HepG2 (cell line): Measurements from ENCODE around the gene CLIC1. TPM values are rescaled to one million over a fixed set of nuclear protein-coding genes. Genes with fewer than 3 reads are reported as not detected.

Experiments
- CREB1 ChIP-seq, 2 experiments: fragments of 450-650 bp in 1 of 2; IDR thresholded peaks; 2 replicates each; pipeline ENCODE4 v1.6.1; 2016 to 2017; ENCODE audit warnings: control low read depth in 1 of 2, mild to moderate bottlenecking in 1 of 2, missing compliant biosample characterization in 1 of 2, missing genetic modification characterization in 1 of 2
- ESRRA ChIP-seq: sonication (generic); formaldehyde crosslinking; IDR thresholded peaks from 2 replicates; pipeline ENCODE4 v1.5.1; 2020; ENCODE audit warnings: mild to moderate bottlenecking, low read depth, missing genetic modification reagents
- ISL2 ChIP-seq: sonication (generic); formaldehyde crosslinking; IDR thresholded peaks from 2 replicates; pipeline ENCODE4 v1.5.0; 2020; ENCODE audit warnings: missing genetic modification reagents
- JUN ChIP-seq: sonication (generic); formaldehyde crosslinking; IDR thresholded peaks from 2 replicates; pipeline ENCODE4 v1.4.0; 2020; ENCODE audit warnings: mild to moderate bottlenecking, missing genetic modification reagents
- PCBP1 ChIP-seq: fragments of 200-400 bp; formaldehyde crosslinking; IDR thresholded peaks from 2 replicates; pipeline ENCODE4 v1.6.1; 2017; ENCODE audit warnings: mild to moderate bottlenecking, low read depth, low read length, borderline replicate concordance
- PHB2 ChIP-seq: fragments of 450-650 bp; IDR thresholded peaks from 2 replicates; pipeline ENCODE4 v1.6.1; 2018; ENCODE audit not compliant: partially characterized antibody
- PRMT3 ChIP-seq: sonication (generic); formaldehyde crosslinking; IDR thresholded peaks from 2 replicates; pipeline ENCODE4 v1.8.1; 2022; ENCODE audit warnings: low read depth, mild to moderate bottlenecking, moderate library complexity, missing genetic modification reagents, borderline replicate concordance
- SP5 ChIP-seq: IDR thresholded peaks from 2 replicates; pipeline ENCODE4 v1.6.1; 2016; ENCODE audit warnings: low read depth, borderline replicate concordance
- TBX2 ChIP-seq: sonication (generic); formaldehyde crosslinking; IDR thresholded peaks from 2 replicates; pipeline ENCODE4 v1.5.0; 2020; ENCODE audit warnings: missing genetic modification reagents, mild to moderate bottlenecking, borderline replicate concordance
- TGIF2 ChIP-seq: IDR thresholded peaks from 2 replicates; pipeline ENCODE4 v1.6.1; 2016; ENCODE audit warnings: control low read depth, missing compliant biosample characterization
- ZFP36L1 ChIP-seq: sonication (generic); formaldehyde crosslinking; IDR thresholded peaks from 2 replicates; pipeline ENCODE4 v1.8.0; 2022; ENCODE audit warnings: mild to moderate bottlenecking, missing genetic modification reagents, moderate library complexity
- ZNF160 ChIP-seq: sonication (generic); formaldehyde crosslinking; IDR thresholded peaks from 2 replicates; pipeline ENCODE4 v1.8.0; 2022; ENCODE audit warnings: mild to moderate bottlenecking, inconsistent platforms, missing genetic modification reagents
- ZNF33A ChIP-seq: sonication (generic); formaldehyde crosslinking; IDR thresholded peaks from 2 replicates; pipeline ENCODE4 v1.5.1; 2020; ENCODE audit warnings: missing genetic modification reagents, mild to moderate bottlenecking, moderate library complexity, borderline replicate concordance
- ZNF431 ChIP-seq: sonication (generic); formaldehyde crosslinking; IDR thresholded peaks from 2 replicates; pipeline ENCODE4 v1.9.0; 2022; ENCODE audit warnings: missing genetic modification reagents, low read depth, mild to moderate bottlenecking, borderline replicate concordance
- ZNF501 ChIP-seq: sonication (generic); formaldehyde crosslinking; IDR thresholded peaks from 2 replicates; pipeline ENCODE4 v1.5.1; 2020; ENCODE audit warnings: mild to moderate bottlenecking, moderate library complexity, missing genetic modification reagents
- ZNF556 ChIP-seq: sonication (generic); formaldehyde crosslinking; IDR thresholded peaks from 2 replicates; pipeline ENCODE4 v1.4.0; 2020; ENCODE audit warnings: mild to moderate bottlenecking, missing genetic modification reagents, borderline replicate concordance
- ZNF605 ChIP-seq: sonication (generic); formaldehyde crosslinking; IDR thresholded peaks from 2 replicates; pipeline ENCODE4 v1.8.0; 2022; ENCODE audit warnings: mild to moderate bottlenecking, missing genetic modification reagents
- ZNF644 ChIP-seq: IDR thresholded peaks from 2 replicates; pipeline ENCODE4 v1.6.1; 2016; ENCODE audit warnings: low read depth
- polyA plus RNA-seq, 8 experiments: library from polyadenylated mRNA; depleted of rRNA in 3 of 8; stranded (reverse) in 7 of 8; unstranded in 1 of 8; fragments of >200 nt; fragmentation: Illumina TruSeq in 4 of 8; extraction: Trizol in 4 of 8; gene quantifications; 2 replicates each; pipeline versions ENCODE4 v1.2.1 to v1.2.3, GENCODE V29; 2011 to 2016; ENCODE audit warnings: low read depth in 4 of 8, missing spikeins in 1 of 8, mixed read lengths in 1 of 8; ENCODE audit not compliant: insufficient read depth in 1 of 8
- total RNA-seq, 5 experiments: library from RNA; depleted of rRNA; stranded (reverse); fragments of >200 nt; fragmentation: Illumina TruSeq; extraction: Trizol; gene quantifications; 2 replicates each; pipeline ENCODE4 v1.2.3, GENCODE V29; 2016; ENCODE audit warnings: low read depth in 1 of 5
- TF ChIP-seq, protein P1 (sequence below): sonication (generic); formaldehyde crosslinking; IDR thresholded peaks from 2 replicates; pipeline ENCODE4 v1.4.0; 2020; ENCODE audit warnings: missing genetic modification reagents
- TF ChIP-seq, protein P2 (sequence below): sonication (generic); formaldehyde crosslinking; IDR thresholded peaks from 2 replicates; pipeline ENCODE4 v1.4.0; 2020; ENCODE audit warnings: missing genetic modification reagents
- TF ChIP-seq, protein P3 (sequence below): sonication (generic); formaldehyde crosslinking; IDR thresholded peaks from 2 replicates; pipeline ENCODE4 v1.9.0; 2021; ENCODE audit warnings: missing genetic modification reagents, mild to moderate bottlenecking, borderline replicate concordance
- TF ChIP-seq, protein P4 (sequence below): sonication (generic); formaldehyde crosslinking; IDR thresholded peaks from 2 replicates; pipeline ENCODE4 v1.4.0; 2020; ENCODE audit warnings: mild to moderate bottlenecking, missing genetic modification reagents

CLIC1 gene
- total and polyA plus RNA-seq, 2 of the 13 experiments (the other 11 are each of a cell fraction or from before 2014, with no cell fraction given) = 602 to 891 TPM

DNA sequence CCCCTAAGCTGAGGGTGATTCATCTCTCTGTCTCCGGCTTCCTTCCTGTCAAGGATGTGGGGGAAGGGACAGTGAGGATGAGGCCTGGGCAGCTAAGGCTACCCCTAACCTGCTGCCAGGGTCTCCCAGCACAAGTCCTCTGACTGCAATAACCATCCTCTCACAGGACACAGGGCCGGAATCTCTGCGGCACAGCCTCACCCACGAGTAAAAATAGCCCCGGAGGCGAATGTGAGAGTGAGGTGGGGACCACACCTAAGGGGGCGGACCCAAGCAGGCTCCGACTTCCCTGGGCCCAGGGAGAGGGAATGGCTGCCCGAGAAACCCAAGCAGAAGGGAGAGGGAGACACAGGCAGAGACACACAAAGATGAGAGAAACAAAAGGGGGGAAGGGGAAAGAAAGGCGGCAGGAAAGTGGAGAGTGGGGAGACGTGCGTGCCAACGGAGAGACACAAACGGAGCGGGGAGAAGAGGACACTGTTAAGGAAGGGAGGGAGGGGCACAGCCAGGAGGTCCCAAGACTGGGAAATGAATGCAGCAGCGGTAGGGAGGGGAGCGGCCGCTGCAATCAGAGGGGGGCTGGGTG, 1.4 kb downstream of the CLIC1 start (continued):
- TF ChIP-seq, protein P1, sequence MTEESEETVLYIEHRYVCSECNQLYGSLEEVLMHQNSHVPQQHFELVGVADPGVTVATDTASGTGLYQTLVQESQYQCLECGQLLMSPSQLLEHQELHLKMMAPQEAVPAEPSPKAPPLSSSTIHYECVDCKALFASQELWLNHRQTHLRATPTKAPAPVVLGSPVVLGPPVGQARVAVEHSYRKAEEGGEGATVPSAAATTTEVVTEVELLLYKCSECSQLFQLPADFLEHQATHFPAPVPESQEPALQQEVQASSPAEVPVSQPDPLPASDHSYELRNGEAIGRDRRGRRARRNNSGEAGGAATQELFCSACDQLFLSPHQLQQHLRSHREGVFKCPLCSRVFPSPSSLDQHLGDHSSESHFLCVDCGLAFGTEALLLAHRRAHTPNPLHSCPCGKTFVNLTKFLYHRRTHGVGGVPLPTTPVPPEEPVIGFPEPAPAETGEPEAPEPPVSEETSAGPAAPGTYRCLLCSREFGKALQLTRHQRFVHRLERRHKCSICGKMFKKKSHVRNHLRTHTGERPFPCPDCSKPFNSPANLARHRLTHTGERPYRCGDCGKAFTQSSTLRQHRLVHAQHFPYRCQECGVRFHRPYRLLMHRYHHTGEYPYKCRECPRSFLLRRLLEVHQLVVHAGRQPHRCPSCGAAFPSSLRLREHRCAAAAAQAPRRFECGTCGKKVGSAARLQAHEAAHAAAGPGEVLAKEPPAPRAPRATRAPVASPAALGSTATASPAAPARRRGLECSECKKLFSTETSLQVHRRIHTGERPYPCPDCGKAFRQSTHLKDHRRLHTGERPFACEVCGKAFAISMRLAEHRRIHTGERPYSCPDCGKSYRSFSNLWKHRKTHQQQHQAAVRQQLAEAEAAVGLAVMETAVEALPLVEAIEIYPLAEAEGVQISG (CRISPR knock-in tag) = no peak
- TF ChIP-seq ESRRA = no peak
- TF ChIP-seq, protein P2, sequence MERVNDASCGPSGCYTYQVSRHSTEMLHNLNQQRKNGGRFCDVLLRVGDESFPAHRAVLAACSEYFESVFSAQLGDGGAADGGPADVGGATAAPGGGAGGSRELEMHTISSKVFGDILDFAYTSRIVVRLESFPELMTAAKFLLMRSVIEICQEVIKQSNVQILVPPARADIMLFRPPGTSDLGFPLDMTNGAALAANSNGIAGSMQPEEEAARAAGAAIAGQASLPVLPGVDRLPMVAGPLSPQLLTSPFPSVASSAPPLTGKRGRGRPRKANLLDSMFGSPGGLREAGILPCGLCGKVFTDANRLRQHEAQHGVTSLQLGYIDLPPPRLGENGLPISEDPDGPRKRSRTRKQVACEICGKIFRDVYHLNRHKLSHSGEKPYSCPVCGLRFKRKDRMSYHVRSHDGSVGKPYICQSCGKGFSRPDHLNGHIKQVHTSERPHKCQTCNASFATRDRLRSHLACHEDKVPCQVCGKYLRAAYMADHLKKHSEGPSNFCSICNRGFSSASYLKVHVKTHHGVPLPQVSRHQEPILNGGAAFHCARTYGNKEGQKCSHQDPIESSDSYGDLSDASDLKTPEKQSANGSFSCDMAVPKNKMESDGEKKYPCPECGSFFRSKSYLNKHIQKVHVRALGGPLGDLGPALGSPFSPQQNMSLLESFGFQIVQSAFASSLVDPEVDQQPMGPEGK (CRISPR knock-in tag) = peak; percentile 51; the same call in 1 of the 2 replicates
- TF ChIP-seq ZNF501 (CRISPR knock-in tag) = 0 out of 2 replicates have a peak, but pooled peaks have one; percentile 7
- TF ChIP-seq, protein P3, sequence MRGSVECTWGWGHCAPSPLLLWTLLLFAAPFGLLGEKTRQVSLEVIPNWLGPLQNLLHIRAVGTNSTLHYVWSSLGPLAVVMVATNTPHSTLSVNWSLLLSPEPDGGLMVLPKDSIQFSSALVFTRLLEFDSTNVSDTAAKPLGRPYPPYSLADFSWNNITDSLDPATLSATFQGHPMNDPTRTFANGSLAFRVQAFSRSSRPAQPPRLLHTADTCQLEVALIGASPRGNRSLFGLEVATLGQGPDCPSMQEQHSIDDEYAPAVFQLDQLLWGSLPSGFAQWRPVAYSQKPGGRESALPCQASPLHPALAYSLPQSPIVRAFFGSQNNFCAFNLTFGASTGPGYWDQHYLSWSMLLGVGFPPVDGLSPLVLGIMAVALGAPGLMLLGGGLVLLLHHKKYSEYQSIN = no peak
- no peak for TF ChIP-seq ZNF556 (CRISPR knock-in tag)
- TF ChIP-seq SP5 (CRISPR knock-in tag) = peak; percentile 26; the same call in 1 of the 2 replicates
- peak; percentile 79; the same call in 1 of the 2 replicates for TF ChIP-seq ZFP36L1 (CRISPR knock-in tag)
- TF ChIP-seq PRMT3 (CRISPR knock-in tag) = no peak
- TF ChIP-seq, protein P4, sequence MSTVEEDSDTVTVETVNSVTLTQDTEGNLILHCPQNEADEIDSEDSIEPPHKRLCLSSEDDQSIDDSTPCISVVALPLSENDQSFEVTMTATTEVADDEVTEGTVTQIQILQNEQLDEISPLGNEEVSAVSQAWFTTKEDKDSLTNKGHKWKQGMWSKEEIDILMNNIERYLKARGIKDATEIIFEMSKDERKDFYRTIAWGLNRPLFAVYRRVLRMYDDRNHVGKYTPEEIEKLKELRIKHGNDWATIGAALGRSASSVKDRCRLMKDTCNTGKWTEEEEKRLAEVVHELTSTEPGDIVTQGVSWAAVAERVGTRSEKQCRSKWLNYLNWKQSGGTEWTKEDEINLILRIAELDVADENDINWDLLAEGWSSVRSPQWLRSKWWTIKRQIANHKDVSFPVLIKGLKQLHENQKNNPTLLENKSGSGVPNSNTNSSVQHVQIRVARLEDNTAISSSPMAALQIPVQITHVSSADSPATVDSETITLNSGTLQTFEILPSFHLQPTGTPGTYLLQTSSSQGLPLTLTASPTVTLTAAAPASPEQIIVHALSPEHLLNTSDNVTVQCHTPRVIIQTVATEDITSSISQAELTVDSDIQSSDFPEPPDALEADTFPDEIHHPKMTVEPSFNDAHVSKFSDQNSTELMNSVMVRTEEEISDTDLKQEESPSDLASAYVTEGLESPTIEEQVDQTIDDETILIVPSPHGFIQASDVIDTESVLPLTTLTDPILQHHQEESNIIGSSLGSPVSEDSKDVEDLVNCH (CRISPR knock-in tag) = no peak
- no peak; the same call in 1 of the 2 replicates for TF ChIP-seq TGIF2 (CRISPR knock-in tag)
- no peak for TF ChIP-seq ZNF644 (CRISPR knock-in tag)
- TF ChIP-seq ISL2 = no peak
- TF ChIP-seq ZNF605 (CRISPR knock-in tag) = no peak
- no peak for TF ChIP-seq JUN (CRISPR knock-in tag)
- TF ChIP-seq PHB2 = no peak
- peak; percentile 43 for TF ChIP-seq TBX2 (CRISPR knock-in tag)
- no peak for TF ChIP-seq ZNF33A
- no peak for TF ChIP-seq ZNF431 (CRISPR knock-in tag)
- TF ChIP-seq PCBP1 = 0 out of 2 replicates have a peak, but pooled peaks have one; percentile 23
- TF ChIP-seq ZNF160 (CRISPR knock-in tag) = 0 out of 2 replicates have a peak, but pooled peaks have one; percentile 12
- TF ChIP-seq CREB1 (IDR thresholded peaks at IDR 0.05) = no peak
- no peak for TF ChIP-seq CREB1 (CRISPR knock-in tag; IDR thresholded peaks at IDR 0.05)
